Measurements from ENCODE around the gene AK1.

- TF ChIP-seq POLR2A (IDR thresholded peaks at IDR 0.05; ENCODE audit: low read length) (no peak), GATA1 (IDR thresholded peaks at IDR 0.05; ENCODE audit: low read depth, low read length) (no peak)
Measured at GRCh38 chr9:127876026-127876763, 1.3 kb downstream of the AK1 start.

All from erythroblast (primary cell).